Measurements from ENCODE around the gene STARD9.

DNA sequence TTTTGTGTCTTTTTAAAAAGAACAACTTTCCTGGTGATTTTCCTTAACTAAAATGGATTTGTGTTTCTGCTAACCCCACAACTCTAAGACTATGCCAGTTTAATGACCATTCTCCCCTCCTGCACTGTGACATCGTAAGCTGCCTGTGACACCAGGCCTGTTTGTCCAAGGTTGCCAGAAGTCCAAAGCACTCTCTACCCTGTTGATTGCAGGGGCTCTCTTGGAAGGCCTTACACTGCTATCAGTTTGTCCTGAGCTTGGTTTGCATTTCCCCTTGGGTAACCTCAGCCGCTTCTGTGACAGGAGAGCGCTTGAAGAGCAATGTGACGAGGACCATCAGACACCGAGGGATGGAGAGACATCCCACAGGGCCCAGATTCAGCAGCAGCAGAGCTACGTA lies 105.7 kb downstream of the STARD9 start:
- TF ChIP-seq, protein P1, sequence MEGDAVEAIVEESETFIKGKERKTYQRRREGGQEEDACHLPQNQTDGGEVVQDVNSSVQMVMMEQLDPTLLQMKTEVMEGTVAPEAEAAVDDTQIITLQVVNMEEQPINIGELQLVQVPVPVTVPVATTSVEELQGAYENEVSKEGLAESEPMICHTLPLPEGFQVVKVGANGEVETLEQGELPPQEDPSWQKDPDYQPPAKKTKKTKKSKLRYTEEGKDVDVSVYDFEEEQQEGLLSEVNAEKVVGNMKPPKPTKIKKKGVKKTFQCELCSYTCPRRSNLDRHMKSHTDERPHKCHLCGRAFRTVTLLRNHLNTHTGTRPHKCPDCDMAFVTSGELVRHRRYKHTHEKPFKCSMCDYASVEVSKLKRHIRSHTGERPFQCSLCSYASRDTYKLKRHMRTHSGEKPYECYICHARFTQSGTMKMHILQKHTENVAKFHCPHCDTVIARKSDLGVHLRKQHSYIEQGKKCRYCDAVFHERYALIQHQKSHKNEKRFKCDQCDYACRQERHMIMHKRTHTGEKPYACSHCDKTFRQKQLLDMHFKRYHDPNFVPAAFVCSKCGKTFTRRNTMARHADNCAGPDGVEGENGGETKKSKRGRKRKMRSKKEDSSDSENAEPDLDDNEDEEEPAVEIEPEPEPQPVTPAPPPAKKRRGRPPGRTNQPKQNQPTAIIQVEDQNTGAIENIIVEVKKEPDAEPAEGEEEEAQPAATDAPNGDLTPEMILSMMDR (IDR thresholded peaks at IDR 0.05 in 4 of 5, conservative IDR thresholded peaks at IDR 0.05 in 1 of 5) = no peak
- TF ChIP-seq POLR2A (IDR thresholded peaks at IDR 0.05) = no peak

Data from gastrocnemius medialis (tissue), 4 donors.